Activated T-cell treated with anti-CD3 and anti-CD28 coated beads for 48 hours (primary cell): Measurements from ENCODE around the gene SIRT7.

Experiments
- DNase-seq: peaks from one replicate; pipeline ENCODE4 v3.0.0-alpha.2; 2020; ENCODE audit warnings: low read depth

The SIRT7 gene

GRCh38 chr17:81885869-81886548 lies 32.0 kb downstream of the SIRT7 start:
- DNase-seq: no peak

GRCh38 chr17:81885454-81885853 lies 32.5 kb downstream of the SIRT7 start:
- DNase-seq: no peak

DNA sequence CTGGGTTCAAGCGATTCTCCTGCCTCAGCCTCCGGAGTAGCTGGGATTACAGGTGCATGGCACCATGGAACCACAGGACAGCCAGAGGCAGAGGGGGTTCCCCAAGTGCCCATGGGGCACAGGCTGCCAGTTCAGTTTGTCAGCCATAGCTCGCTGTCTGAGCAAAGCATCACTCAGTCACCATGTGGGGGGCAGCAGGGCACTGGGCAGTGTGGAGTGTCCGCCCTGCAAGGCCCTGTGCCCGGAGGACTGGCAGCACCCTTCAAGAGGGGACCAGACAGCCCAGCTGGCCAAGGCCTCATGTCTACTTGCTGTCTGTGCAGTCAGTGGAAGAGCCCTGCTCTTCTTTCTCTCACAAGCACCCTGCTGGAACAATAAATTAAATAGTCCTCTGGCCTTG lies 33.0 kb downstream of the SIRT7 start:
- no peak for DNase-seq

DNA sequence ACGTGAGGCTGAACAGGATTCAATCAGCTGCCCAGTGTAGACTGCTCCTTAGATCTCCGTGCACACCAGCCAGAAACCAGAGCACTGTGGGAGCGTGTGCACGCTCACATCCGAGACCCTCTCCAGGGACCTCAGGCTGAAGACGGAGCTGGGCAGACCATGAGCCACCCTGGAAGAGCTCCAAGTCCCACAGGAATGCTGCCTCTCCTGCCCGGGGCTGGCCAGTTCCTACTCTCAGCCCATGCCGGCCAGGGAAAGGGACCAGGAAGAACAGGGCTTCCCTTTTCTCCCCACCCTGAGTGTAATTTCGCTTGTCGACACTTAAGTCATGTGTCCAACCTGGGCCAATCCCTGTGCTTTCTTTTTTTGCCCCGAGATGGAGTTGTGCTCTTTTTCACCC lies 33.5 kb downstream of the SIRT7 start:
- no peak for DNase-seq

DNA sequence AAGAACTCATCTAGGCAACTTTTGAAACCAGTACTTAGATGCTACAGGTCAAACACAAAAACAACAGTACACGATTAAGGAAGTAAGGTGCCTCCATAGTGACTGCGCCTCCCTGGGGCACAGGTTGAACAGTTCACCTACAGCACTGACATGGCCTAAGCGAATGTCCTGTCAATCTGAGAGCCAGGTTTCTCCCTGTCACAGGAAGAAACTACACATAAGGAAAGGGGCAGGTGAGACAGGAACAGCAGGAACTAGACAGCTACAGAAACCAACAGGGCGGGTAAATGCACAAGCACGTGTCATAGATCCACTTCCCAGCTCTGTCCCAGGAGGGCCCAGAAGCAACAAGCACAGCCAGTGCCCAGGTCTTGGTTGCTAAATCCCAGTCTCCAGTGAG lies 38.9 kb downstream of the SIRT7 start:
- DNase-seq: no peak

- no peak for DNase-seq
Observed at GRCh38 chr17:81878294-81878693, 39.7 kb downstream of the SIRT7 start.

- no peak for DNase-seq
Observed at GRCh38 chr17:81877569-81877968, 40.4 kb downstream of the SIRT7 start.

GRCh38 chr17:81871387-81872230 lies 46.4 kb downstream of the SIRT7 start:
- peak; percentile 94 for DNase-seq

DNA sequence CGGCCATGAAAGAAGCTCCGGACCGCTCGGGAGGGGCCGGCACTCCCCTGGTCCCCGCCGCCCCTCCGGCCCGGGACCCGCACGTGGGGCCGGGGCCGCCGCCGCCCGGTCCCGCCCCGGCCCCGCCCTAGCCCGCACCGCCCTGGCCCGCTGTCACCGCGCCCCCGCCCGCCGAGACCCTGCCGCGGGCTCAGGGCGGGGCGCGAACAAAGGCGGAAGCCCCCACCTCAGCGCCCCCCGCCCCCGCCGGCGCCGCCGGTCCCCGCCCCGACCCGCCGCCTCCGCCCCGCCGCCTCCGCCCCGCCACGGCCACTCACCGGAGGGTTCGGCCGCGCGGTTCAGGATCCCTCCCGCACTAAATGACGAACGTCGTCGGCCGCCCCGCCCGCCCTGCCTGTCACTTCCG lies 47.0 kb downstream of the SIRT7 start, which contains the start of gene ARHGDIA:
Gene ARHGDIA, minus strand, starts transcription at position 357 of the 406 bp plus-strand sequence. CDS start 1,407 bp downstream, outside the sequence.
- no peak for DNase-seq

- peak; percentile 44 for DNase-seq
Observed at GRCh38 chr17:81870131-81870980, 47.6 kb downstream of the SIRT7 start.

GRCh38 chr17:81869221-81870130 lies 48.5 kb downstream of the SIRT7 start:
- peak; percentile 51 for DNase-seq

DNA sequence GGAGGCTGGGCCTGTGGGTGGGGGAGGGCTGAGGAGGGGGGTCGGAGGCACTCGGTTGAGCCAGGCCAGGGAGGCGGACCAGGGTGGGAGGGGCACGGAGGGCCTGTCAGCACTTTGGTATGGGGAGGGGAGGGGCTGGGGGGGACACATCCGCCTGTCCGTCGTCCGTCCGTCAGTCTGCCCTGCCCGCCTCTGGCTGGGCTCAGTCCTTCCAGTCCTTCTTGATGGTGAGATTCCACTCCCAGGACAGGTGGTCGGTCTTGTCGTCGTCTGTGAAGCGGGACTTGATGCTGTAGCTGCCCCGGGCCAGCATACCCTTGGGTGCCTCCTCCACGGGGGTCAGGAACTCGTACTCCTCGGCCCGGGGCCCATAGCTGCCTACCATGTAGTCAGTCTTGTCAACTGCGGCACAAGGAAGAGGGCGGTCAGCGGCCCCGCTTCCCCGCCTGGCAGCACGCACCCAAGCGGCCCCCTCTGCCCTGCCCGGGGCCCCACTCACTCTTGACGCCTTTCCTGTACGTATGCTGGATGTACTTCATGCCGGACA lies 49.2 kb downstream of the SIRT7 start:
- DNase-seq: peak; percentile 15

- DNase-seq: no peak
Observed at GRCh38 chr17:81867991-81868673, 49.8 kb downstream of the SIRT7 start.

GRCh38 chr17:81867170-81867990 lies 50.6 kb downstream of the SIRT7 start:
- DNase-seq: no peak

GRCh38 chr17:81866440-81867169 lies 51.4 kb downstream of the SIRT7 start:
- DNase-seq: peak; percentile 15

GRCh38 chr17:81865733-81866439 lies 52.1 kb downstream of the SIRT7 start:
- DNase-seq: no peak

DNA sequence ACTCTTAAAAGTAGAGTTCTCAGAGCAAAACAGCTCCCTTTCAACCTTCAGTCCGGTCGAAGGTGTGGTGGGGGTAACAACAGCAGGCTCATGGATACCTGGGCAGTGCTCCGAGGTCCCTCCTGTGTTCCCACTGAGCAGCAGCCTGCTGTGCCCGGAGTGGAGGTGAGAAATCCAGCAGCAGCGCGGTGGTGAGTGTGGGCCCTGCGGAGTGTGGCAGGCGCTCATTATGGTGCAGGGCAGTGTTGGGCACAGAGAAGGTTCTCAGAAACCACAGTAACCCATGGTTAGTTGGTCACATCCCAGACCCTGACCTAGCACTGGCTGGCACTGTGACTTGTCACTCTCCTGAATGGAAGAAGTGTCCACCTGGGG lies 52.6 kb downstream of the SIRT7 start:
- no peak for DNase-seq
